ENCODE data around the gene GPSM1.

DNA sequence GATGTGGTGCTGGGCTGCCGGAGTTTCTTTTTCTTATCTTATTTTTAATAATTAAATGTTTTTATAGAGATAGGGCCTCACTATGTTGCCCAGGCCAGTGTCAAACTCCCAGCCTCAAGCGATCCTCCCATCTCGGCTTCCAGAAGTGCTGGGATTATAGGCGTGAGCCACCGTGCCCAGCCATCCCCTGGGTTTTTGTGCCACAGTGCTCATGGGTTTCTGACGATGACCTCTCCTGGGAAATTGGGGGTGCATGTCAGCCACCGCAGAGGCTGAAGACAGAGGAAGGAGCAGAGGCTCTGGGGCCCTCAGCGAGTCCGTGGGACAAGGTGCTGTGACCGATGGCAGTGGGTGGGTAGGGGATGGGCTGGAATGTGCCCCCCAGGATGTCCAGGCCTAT, 14.4 kb downstream of the GPSM1 start:
- TF ChIP-seq, protein P1, sequence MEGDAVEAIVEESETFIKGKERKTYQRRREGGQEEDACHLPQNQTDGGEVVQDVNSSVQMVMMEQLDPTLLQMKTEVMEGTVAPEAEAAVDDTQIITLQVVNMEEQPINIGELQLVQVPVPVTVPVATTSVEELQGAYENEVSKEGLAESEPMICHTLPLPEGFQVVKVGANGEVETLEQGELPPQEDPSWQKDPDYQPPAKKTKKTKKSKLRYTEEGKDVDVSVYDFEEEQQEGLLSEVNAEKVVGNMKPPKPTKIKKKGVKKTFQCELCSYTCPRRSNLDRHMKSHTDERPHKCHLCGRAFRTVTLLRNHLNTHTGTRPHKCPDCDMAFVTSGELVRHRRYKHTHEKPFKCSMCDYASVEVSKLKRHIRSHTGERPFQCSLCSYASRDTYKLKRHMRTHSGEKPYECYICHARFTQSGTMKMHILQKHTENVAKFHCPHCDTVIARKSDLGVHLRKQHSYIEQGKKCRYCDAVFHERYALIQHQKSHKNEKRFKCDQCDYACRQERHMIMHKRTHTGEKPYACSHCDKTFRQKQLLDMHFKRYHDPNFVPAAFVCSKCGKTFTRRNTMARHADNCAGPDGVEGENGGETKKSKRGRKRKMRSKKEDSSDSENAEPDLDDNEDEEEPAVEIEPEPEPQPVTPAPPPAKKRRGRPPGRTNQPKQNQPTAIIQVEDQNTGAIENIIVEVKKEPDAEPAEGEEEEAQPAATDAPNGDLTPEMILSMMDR (IDR thresholded peaks at IDR 0.05), result no peak
- TF ChIP-seq POLR2A (IDR thresholded peaks at IDR 0.05), result no peak
